ENCODE data around the gene HS6ST1. TPM values are rescaled to one million over a fixed set of nuclear protein-coding genes. Genes with fewer than 3 reads are reported as not detected.
"Not testable (repeated sequence)": the region's sequence is repeated elsewhere in the genome, so short reads cannot be mapped to it uniquely, and the experiment has no call there.

The HS6ST1 gene
- total and polyA plus RNA-seq, 2 of the 4 experiments (the other 2 are of a cell fraction) = 29.9 to 36.9 TPM

- H3K23ac ChIP-seq (ENCODE audit: low read depth, low read length); H3K56ac ChIP-seq (ENCODE audit: extremely low read depth, insufficient read depth, low read length); H3K4me3 ChIP-seq (ENCODE audit: insufficient read depth, low read depth, low read length); H3K79me1 ChIP-seq (ENCODE audit: low read depth in 1 of 2, low read length in 2 of 2); H2AK9ac ChIP-seq (replicated peaks; ENCODE audit: low read depth, low read length, poor library complexity); H3K27me3 ChIP-seq (ENCODE audit: control insufficient read depth, insufficient read depth, low read length); H3K4me1 ChIP-seq (ENCODE audit: control insufficient read depth, insufficient read depth, low read length); H2BK5ac ChIP-seq (ENCODE audit: low read depth, low read length, poor library complexity, severe bottlenecking); H4K8ac ChIP-seq (ENCODE audit: low read depth in 2 of 2, low read length in 2 of 2); H3K14ac ChIP-seq (replicated peaks; ENCODE audit: low read depth, low read length); DNase-seq; H2BK20ac ChIP-seq (ENCODE audit: low read depth, low read length); H4K5ac ChIP-seq (ENCODE audit: low read depth, low read length); intact Hi-C loops (cut with micrococcal nuclease); BruUV-seq (replicated peaks); in situ Hi-C loops (cut with MboI; ENCODE audit: low sequenced_read_pairs); H4K91ac ChIP-seq (ENCODE audit: insufficient read depth, low read depth, low read length); H2AK5ac ChIP-seq (ENCODE audit: low read depth, low read length); H2AFZ ChIP-seq (replicated peaks; ENCODE audit: low read length, poor library complexity); H3K18ac ChIP-seq (ENCODE audit: low read depth, low read length); dilution Hi-C loops (cut with HindIII; ENCODE audit: low sequenced_read_pairs, unreplicated experiment); H4K20me1 ChIP-seq (ENCODE audit: insufficient read depth, low read length); H3K27ac ChIP-seq (ENCODE audit: insufficient read depth, low read length); H2BK120ac ChIP-seq (ENCODE audit: low read depth, low read length); H3K4ac ChIP-seq (ENCODE audit: low read depth, low read length); H3K36me3 ChIP-seq (ENCODE audit: control insufficient read depth, insufficient read depth, low read length); H3K9me1 ChIP-seq (ENCODE audit: insufficient read depth, low read length); CTCF ChIA-PET; H3K4me2 ChIP-seq (ENCODE audit: low read depth, low read length); ATAC-seq (ENCODE audit: low read depth); H2BK15ac ChIP-seq (ENCODE audit: low read depth, low read length); POLR2A ChIA-PET (ENCODE audit: unreplicated experiment); H3K9me3 ChIP-seq (ENCODE audit: control insufficient read depth, insufficient read depth, low read length); H3K9ac ChIP-seq (ENCODE audit: low read depth, low read length): not testable (repeated sequence)
- no CpG with 5 or more reads among the region's 6 CpGs for WGBS, 2 experiments (ENCODE audit: extremely low coverage in 2 of 2, insufficient read length in 1 of 2)
These were observed 66.6 kb downstream of the HS6ST1 start for GRCh38 chr2:128252086-128252485.

All from IMR-90 (cell line).